ENCODE data around the gene EFNA5.

Gene EFNA5

DNA sequence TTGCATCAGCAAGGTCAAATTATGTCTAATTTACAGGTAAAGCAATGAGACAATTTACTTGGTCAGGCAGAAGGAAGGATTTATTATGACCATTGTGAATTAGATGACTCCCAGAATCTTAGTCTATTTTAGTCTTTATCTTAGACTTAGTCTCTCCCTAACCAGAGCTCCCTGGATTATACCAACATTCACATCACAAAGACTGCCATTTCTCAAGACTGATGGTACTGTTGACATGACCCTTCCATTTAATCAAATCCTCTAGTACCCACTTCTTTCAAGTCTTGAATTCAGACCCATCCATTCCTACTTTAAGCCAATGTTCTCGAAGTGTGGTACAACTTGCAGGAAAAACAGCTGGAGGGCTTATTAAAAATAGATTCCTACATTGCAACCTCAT is 257.0 kb downstream of the EFNA5 start:
- DNase-seq, result no peak

GRCh38 chr5:107408564-107408963 is 262.2 kb downstream of the EFNA5 start:
- DNase-seq, result no peak

DNA sequence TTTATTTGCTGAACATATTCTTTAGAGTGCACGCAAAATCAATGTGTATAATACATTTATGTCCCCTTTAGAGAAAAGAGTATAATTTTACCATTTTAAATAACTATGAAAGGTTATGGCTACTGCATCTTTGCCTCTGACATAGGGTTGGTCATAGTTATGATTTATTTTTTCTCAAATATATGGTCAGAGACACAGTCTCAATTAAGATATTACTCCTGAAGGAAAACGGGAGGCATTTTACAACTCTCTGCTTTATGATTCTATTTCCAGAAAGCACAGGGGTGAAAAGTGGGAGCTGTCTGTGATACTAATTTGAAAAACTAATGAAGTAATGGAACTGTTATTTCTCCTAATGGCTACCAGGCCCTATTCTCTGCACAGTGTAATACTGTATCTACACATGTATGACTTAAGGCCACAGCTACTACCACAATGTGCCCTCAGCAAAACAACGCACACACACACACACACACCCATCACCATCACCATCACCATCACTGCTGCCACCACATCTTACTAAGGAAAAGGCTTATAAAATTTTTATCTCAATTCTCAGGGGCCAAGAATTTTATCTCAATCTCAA is 262.9 kb downstream of the EFNA5 start:
- DNase-seq, result no peak

DNA sequence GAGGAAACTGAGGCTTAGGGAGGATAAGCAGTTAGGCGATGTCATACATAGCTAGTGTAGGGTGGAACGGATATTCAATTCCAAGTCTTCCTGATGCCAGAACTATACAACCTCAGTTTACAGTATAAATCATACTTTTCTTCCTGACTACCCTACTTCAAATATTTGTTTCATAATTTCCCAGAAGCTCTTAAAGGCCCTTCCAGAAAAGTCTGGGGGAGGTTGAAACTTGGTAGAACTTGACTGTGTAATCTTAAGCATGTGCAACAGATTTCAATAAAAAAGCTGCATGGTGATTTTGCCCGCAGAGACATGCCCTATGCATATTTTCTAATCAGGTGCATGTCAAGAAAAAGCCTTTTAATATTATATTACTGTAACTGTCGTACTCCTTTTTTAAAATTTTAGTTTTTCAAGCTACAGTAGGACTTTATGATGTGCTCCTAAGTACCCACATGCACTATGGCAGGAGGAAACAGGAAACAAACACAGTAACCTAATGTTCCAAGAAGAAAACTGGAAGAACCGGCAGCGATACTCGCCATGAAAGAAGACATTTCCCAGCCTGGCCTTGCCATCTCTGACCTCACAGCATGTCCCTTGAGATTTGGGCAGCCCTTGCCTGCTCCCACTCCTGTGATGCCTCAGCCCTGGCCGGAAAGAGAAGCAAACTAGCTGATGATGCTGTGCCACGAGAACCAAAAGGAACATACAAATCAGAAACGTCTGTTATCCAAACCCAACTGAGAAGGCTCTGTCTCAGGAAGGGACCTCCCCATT is 266.0 kb downstream of the EFNA5 start:
- no peak for DNase-seq

GRCh38 chr5:107403228-107403953 is 267.3 kb downstream of the EFNA5 start:
- DNase-seq, result no peak

DNA sequence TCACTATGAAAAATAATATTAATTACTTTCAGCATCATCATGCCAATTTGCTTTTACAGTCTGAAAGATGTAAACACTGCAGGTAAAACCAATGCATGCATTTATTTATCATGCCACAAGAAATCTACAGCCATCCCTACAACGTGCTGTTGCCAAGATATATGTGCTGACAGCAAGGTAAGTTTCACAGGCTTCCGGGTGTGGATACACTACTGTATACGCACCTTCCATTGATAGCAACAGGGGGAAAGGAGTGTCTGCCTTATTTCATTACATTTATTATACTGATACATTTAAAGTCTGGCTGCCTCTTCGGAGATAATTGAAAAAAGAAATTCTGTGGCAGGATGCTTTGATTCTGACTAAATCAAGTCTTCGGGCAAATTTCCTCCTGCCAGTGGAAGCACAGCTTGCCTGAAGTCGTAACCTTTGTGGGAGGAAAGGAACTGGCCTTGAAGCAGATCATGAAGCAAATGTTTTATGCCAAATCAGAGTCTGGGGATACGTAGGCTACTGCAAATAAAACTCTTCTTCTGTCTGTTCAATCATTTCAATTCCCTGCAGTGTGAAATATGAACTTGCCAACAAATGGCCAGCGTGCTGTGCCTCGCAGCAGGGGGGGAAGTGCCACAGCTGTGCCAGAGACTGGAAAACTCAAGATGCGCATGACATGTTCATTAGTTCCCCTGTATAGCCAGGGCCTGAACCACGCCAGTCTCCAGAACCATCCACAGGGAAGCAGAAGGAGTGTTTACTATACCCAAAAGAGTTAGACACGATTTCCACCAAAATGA is 268.1 kb downstream of the EFNA5 start:
- no peak for DNase-seq

DNA sequence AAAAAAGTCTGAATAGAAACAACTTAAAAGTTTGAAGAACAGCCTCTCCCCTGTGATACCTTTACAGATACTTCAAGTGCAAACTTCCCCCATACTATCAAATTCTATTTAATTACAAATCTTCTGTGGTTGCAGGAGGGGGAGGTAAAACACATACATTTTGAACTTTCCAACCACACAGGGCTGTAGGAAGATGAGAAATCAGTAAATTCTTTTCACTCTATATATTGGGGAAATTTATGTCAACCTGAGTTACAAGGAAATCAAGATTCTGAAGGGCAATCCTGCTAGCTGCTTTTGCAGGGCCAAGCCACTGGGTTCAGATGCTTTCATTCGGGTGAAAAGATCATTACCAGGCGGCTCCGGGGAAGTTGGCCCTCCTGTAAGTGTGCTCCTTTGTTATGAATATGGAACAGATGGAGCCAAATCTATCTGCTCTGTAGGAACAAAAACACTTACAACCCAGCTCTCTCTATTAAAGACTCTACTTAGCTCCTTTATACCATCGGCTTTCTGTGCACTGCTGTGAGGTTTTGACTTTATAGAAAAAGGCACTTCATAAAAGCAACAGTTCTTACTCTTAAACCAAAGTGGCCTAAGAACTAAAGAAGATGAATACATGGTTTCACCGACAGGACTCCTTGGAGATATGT is 269.1 kb downstream of the EFNA5 start:
- no peak for DNase-seq

GRCh38 chr5:107400328-107400727 is 270.4 kb downstream of the EFNA5 start:
- DNase-seq, result no peak

- DNase-seq, result no peak
Observed at GRCh38 chr5:107398703-107399102, 272.0 kb downstream of the EFNA5 start.

- no peak for DNase-seq
Observed at GRCh38 chr5:107396351-107396690, 274.4 kb downstream of the EFNA5 start.

- no peak for DNase-seq
Observed at GRCh38 chr5:107395632-107396350, 274.9 kb downstream of the EFNA5 start.

DNA sequence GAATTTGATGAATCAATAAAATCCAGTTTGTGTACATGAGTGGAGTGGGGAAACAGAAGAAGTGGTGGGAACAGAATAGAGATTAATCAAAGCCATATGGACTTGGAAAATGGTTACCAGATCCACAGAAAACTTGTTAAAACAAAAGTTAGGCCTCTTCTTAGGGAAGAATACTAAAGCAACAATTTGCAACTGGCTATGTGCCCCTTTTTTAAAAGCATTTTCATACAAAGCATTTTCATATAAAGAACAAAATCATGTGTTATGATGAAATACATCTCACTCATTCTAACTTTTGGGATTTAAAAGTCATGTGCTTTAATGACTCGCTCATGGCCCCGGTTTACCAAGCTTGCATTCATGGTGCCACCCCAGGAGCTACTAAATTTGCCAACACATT is 276.9 kb downstream of the EFNA5 start:
- DNase-seq, result no peak

DNA sequence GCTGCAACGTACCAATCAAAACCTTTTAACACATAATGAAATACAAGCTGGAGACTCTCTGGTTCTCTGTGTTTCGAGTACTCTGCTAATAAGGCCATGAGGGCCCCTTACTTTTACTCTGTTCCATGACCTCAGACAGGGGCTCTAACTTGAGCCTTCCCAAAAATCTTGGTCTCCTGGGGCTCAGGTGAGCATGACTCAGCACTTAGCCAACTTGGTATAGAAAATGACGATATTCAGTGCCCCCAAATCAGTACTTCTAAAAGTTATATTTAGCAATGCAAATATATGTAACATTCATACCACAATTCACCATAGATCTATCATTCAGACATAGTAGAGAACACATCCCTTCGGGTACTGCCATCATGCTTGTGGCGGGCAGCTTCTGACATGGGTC is 278.9 kb downstream of the EFNA5 start:
- no peak for DNase-seq

- DNase-seq, result no peak
Observed at GRCh38 chr5:107389775-107390148, 281.0 kb downstream of the EFNA5 start.

DNA sequence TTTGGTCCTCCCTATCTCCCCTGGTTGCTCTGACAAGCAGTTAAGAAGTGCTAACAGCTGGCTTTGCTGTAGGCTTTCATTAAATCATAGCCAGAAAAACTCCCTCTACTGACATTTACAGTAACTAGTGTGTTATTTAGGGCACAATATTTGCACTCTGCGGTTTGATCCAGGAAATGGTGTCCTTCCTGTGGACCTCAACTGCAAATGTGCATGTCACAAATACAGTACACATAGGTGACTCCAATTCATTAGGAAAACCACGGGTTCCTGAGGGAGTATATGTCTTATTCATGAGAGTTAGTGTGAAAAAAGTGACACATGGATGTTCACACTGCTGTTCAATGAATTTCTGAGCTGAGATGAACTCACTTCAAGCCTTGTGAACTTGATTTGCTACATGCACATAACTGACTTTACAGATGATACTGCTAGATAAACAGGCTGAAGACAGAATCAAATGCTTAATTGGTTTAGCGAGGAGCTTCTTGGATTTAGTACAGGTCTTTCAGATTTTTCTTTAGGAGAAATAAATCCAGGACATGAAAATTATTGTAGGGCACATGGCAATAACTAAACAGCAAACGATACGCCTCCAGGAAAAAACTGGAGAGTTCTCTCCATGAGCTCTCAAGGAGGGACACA is 281.5 kb downstream of the EFNA5 start:
- DNase-seq, result no peak

DNA sequence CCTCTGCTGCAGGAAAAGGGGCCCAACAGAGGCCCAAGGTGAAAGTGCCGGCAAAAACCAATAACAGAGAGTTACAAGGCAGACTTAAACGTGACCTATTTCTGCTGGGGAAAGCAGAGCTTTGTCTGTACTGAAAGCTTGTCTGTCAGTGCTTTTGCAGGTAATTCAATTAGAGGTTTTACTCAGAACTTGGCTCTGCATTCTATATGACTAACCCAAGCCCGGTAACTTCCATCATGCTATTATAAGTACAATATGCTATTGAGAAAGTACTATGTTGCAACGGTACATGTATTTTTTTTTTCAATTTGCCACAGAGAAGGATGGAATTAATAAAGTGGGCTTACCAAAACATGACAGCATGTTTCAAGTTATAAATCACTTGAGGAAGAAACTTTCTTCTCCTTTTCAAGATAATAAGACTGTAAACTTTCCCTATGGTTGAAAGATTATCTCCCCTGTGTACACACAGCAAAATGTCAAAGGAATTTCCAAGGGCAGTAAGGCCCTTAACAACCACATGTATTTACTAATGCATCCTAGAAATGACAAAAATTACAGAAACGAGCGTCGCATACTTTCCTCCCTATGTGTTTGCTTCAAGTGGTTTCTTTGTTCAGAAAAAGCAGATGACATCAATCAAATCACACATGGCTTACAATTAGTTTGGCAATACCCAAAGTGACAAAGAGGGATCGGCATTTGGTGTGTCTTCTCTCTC is 282.4 kb downstream of the EFNA5 start:
- DNase-seq, result no peak

GRCh38 chr5:107387526-107388140 is 283.1 kb downstream of the EFNA5 start:
- no peak for DNase-seq

- DNase-seq, result no peak
Observed at GRCh38 chr5:107385708-107386107, 285.0 kb downstream of the EFNA5 start.

DNA sequence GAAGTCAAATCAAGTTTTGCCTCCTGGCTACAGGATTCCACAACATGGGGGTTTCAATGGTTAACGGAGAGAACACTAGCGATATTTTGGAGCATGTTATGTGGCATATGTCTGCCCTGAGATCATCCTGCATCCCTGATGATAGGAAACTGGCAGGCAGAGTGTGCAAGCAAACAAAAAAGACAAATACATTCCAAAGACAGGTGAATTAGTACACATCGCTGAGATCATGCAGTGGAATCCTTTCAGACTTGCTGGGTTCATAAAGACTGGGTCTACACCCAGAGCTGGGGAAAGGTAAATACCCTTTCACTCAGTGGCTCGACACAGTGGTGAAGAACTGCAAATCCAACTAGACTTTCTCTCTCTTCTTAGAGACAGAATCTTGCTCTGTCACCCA is 286.5 kb downstream of the EFNA5 start:
- DNase-seq, result no peak

DNA sequence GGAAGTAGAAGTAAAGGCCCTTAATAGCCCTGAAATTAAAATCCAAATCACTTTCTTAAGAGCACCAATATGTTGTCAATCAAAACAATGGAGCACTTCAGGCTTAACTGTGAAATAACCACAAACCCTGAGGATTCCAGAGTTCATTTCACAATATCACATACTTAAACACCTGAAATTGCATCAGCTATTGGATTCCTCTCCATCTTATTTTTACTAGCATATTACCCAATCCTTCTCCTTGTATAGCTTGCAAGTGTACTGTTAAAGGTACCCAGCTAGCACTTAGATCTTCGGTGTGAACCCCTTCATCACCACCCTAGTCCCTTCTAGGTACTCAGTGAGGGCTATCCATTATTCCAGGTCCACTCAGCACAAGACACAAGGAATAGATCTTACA is 287.3 kb downstream of the EFNA5 start:
- no peak for DNase-seq

Data from hippocampal formation (tissue), 2 donors.